IMR-90 (cell line): Measurements from ENCODE around the gene PXMP2.

Experiments
- CEBPB ChIP-seq: IDR thresholded peaks from 2 replicates; pipeline ENCODE4 v1.6.1; 2012; ENCODE audit warnings: low read depth, low read length, improper control_type of control experiment
- CTCF ChIP-seq: conservative IDR thresholded peaks from 2 replicates; pipeline ENCODE4 v1.5.1; 2012; ENCODE audit warnings: mild to moderate bottlenecking, low read depth, low read length, improper control_type of control experiment
- RCOR1 ChIP-seq: IDR thresholded peaks from 2 replicates; pipeline ENCODE4 v1.6.1; 2012; ENCODE audit warnings: mild to moderate bottlenecking, low read length, improper control_type of control experiment; ENCODE audit not compliant: insufficient replicate concordance
- TF ChIP-seq, protein P1 (sequence below): fragments of 150-350 bp; IDR thresholded peaks from 2 replicates; pipeline ENCODE4 v1.6.1; 2017; ENCODE audit warnings: mild to moderate bottlenecking, antibody characterized with exemption, low read length, low read depth

DNA sequence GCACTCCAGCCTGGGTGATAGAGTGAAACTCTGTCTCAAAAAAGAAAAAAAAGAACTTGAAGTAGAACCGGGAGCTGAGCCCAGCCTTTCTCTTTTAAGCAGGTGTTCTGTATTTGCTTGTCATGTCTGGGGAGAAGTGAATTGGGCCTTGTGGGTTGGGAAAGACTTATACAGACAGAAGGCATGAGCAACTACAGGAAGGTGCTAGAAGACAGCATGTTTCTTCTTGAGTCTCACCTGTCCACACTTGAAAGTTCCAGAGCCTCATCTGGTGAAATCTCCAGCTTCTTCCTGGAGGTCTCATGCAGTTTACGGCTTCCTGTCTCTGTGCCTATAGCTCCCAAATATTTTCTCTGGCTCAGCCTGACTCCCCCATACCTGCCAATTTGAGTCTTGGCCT, 25.7 kb downstream of the PXMP2 start:
- TF ChIP-seq, protein P1, sequence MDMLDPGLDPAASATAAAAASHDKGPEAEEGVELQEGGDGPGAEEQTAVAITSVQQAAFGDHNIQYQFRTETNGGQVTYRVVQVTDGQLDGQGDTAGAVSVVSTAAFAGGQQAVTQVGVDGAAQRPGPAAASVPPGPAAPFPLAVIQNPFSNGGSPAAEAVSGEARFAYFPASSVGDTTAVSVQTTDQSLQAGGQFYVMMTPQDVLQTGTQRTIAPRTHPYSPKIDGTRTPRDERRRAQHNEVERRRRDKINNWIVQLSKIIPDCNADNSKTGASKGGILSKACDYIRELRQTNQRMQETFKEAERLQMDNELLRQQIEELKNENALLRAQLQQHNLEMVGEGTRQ: no peak
- TF ChIP-seq CEBPB (no peak), CTCF (no peak), RCOR1 (no peak)
